ENCODE data around the gene RPL5.

- TF ChIP-seq, protein P1, sequence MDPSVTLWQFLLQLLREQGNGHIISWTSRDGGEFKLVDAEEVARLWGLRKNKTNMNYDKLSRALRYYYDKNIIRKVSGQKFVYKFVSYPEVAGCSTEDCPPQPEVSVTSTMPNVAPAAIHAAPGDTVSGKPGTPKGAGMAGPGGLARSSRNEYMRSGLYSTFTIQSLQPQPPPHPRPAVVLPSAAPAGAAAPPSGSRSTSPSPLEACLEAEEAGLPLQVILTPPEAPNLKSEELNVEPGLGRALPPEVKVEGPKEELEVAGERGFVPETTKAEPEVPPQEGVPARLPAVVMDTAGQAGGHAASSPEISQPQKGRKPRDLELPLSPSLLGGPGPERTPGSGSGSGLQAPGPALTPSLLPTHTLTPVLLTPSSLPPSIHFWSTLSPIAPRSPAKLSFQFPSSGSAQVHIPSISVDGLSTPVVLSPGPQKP (IDR thresholded peaks at IDR 0.05; ENCODE audit: borderline replicate concordance, low read depth, low read length), result no peak
- no peak for TF ChIP-seq CTCF (conservative IDR thresholded peaks at IDR 0.05; ENCODE audit: low read depth, low read length)
- TF ChIP-seq POLR2A (IDR thresholded peaks at IDR 0.05; ENCODE audit: low read depth, low read length), result no peak
- no peak for TF ChIP-seq USF2 (IDR thresholded peaks at IDR 0.05; ENCODE audit: low read depth, low read length)
- no peak for TF ChIP-seq CHD1 (IDR thresholded peaks at IDR 0.05; ENCODE audit: low read depth, low read length)
- TF ChIP-seq RFX5 (IDR thresholded peaks at IDR 0.05; ENCODE audit: low read depth, low read length), result no peak
- no peak for TF ChIP-seq MAFK (IDR thresholded peaks at IDR 0.05; ENCODE audit: low read depth, low read length)
- no peak for TF ChIP-seq CEBPB (IDR thresholded peaks at IDR 0.05; ENCODE audit: low read depth, low read length)
- no peak for TF ChIP-seq FOS (IDR thresholded peaks at IDR 0.05; ENCODE audit: low read depth, low read length)
- no peak for TF ChIP-seq MXI1 (IDR thresholded peaks at IDR 0.05; ENCODE audit: borderline replicate concordance, low read depth, low read length)
- TF ChIP-seq SMC3 (IDR thresholded peaks at IDR 0.05; ENCODE audit: low read depth, low read length), result no peak
- TF ChIP-seq BHLHE40 (IDR thresholded peaks at IDR 0.05; ENCODE audit: low read depth, low read length), result no peak
- TF ChIP-seq RCOR1 (IDR thresholded peaks at IDR 0.05; ENCODE audit: insufficient replicate concordance, low read length), result no peak
These were observed 10.5 kb downstream of the RPL5 start for GRCh38 chr1:92842082-92843045.

All from IMR-90 (cell line).